HG03575 (cell line): ENCODE measurements around the gene TNNT3.

Experiments used
- ATAC-seq: cut with Tn5 transposase; IDR thresholded peaks from one replicate; pipeline ENCODE4 v1.9.1; 2021; ENCODE audit not compliant: unreplicated experiment, insufficient number of reproducible peaks, low FRiP score; ENCODE audit errors: extremely low read depth

Gene TNNT3

DNA sequence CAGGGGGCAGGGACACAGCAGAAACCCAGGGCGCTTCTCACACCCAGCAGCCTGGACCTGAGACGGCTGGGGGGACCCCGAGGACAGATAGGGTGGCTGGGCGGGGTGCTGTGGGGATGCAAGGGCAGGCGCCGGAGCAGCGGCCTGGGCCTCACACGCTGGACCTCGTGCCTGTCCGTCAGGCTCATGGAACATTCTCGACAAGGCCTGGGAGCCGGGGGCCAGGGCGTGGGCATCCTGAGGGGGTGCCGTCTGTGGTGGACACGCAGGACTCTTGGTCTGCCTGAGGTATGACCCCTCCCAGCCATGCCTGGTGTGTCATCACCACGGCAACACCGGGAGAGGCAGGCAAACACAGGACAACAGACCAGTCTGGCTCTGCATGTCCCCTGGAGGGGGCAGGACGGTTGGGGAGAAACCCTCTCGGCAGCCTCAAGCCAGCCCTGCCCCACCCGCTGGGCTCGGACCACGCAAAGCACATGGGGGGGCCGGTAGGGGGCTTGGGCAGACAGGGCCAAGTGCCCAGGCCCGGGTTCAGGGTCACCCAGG, 49.0 kb downstream of the TNNT3 start:
- ATAC-seq = no peak

- ATAC-seq = no peak
These were observed 49.5 kb downstream of the TNNT3 start for GRCh38 chr11:1969035-1969434.

DNA sequence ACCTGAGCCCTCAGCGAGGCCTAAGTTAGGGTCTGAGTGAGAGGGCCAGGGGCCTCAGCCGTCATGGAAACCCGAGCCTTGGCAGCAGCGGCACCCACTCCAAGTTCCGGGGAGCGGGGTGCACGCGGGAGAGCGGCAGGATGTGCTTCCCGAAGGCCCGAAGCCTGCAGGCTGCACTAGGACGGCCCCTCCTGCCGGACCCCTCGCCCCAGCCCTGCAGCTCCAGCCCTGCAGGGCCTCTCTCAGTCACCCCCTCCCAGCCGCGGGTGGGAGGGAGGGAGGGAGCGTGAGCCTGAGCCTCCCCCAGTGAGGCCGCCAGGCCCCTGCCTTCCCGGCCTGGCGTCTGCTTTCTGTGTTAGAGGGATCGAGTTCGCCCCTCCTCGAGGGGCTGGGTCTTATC, 50.3 kb downstream of the TNNT3 start:
- ATAC-seq = no peak

DNA sequence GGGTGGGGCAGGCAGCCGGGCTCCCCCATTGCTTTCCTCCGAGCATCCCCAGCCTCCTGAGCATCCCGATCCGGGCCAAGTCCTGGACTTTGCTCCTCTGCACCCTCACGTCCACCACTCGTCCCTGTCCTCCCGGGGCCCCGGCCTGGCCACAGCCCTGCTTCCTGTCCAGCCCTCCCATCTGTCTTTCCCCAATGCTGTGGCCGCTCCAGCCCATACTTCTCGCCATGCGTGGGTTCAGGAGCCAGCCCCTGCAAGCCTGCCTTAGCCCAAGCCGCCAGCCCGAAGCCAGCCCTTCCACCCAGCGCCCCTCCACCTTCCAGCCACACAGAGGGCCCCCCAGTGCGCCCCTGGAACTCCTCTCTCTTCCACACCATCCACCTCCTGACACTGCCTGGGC, 51.5 kb downstream of the TNNT3 start:
- ATAC-seq = no peak

- no peak for ATAC-seq
These were observed 55.7 kb downstream of the TNNT3 start for GRCh38 chr11:1975185-1975584.

DNA sequence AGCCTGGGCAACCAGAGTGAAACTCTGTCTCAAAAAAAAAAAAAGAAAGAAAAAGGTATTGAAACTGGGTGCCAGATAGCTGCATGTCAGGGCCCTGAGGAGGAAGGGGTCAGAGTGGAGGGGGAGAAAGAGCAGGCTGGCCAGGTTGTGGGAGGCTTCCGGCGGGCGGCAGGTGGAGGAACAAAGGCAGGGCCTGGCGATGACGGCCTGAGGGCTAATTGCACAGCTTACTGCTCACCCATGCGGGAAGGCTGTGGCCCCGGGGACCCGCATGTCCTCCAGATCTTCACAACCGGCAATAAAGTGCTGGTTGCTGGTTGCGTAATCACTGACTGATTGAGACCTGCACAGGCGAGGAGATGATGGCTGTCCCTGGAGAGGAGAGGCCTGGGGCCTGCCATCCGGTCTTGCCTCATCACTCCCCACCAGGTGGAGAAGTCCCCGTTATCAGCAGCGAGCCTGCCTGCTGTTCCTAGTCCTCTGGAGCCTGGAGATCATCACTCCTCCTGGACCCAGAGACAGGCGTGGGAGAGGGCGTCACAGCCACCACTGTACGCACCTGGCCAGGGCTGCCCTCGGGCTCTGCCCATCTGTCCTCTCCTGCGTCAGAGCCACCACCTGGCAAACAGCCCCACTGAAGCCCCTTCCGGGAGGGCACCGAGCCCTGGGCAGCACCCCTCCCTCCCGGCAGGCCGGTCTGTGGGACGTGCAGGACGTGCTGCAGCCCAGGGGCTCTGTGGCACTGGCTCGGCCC, 59.4 kb downstream of the TNNT3 start:
- no peak for ATAC-seq

DNA sequence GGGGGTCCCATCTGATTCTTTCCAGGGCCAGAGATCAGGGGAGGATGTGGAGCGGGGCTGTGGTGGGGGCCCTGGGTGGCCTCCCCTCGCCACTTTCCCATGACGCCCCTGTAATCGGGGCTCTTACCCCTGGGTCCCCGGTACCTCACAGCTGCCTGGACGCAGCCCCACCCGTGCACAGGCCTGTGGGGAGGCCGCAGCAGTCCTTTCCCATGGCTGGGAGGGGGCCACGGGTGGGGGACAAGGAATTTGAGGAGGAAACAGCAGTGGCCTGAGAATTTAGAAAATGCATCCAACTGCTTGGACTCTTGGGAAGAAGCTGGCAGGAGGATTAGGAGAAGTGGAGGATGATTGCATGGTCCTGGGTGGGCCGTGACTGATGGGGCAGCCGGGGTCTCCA, 60.1 kb downstream of the TNNT3 start:
- no peak for ATAC-seq

- ATAC-seq = no peak
These were observed 63.5 kb downstream of the TNNT3 start for GRCh38 chr11:1982873-1983600.

DNA sequence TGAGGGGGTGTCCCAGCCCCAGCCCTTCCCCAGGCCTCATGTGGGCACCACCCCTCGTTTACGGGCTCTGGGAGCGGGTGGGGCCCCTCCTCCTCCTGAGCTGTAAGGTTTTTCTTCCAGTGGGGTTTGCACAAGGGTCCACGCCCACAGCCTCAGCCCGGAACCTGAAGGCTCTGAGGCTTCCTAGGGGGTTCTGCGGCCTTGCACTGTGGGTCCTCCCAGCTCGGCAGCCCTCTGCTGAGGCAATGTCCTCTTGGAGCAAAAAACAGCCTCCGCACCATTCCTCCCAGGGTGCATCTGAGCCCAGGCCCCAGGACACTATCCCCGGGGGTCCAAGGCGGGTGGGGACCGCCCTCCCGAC, 64.1 kb downstream of the TNNT3 start:
- no peak for ATAC-seq

DNA sequence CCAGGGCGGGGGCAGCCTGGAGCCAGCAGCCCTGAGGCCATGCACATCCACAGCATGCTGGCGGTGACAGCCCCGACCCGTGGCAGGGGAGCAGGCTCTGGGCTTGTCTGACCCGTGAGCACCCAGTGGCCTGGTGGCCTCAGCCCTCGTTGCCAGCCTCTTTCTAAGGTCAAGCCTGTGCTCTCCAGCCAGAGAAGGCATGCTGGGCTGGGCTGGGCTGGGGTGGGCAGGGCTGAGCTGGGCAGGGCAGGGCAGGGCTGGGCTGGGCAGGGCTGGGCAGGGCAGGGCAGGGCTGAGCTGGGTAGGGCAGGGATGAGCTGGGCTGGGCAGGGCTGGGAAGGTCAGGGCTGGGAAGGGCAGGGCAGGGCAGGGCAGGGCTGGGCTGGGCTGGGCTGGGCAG, 67.5 kb downstream of the TNNT3 start:
- no peak for ATAC-seq

DNA sequence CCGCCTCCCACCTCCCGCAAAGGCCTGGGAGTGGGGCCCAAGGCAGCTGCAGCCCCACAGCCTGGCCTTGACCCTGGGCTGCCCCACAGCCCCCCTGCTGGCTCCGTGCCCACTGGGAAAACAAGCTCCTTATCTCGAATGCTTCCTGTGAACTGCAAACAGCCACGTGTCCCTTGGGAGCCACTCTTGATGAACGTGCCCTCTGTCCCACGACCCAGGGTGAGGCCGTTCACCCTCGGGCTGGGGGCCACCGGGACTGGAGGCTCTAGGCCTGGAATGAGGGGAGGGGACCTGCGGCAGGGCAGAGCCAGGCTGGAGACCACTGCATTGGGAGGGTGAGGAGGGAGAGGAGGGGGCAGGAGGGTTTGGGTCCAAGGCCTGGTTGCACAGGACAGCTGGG, 68.7 kb downstream of the TNNT3 start:
- ATAC-seq = no peak
